ENCODE data around the gene PSMB9. TPM values are rescaled to one million over a fixed set of nuclear protein-coding genes. Genes with fewer than 3 reads are reported as not detected.

PSMB9 gene
- total RNA-seq, 2 experiments from 2014 or later = 315 to 316 TPM

DNA sequence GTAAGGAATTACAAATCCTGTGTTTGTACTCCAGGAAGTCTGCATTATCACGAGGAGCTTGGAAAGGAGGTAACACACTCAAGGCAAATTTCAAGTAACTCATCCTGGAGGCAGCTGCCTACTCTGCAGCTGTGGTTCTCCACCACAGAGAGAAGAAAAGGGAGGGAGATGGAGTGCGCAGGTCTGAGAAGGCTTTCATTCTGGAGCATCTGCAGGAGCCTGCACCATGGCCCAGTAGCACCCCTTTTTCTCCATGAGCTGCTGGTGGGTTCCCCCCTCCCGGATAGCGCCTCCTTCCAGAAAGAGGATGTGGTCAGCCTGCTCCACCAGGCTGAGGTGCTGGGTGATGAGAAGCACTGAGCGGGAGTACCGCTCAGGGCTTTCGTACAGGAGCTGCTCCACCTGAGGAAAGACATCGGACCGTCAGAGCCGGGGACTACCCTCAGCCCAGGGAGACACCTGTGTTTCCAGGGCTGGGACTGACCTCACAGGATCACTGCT lies 8.6 kb upstream of the PSMB9 start:
- H3K27ac Mint-ChIP-seq = peak overlapping the region; percentile 99
- H3K27me3 Mint-ChIP-seq = peaks cover 3% of the 10 kb centered on the region
- peaks cover 1% of the 10 kb centered on the region for H3K9me3 Mint-ChIP-seq
- peaks cover 95% of the 10 kb centered on the region for H3K36me3 Mint-ChIP-seq
- peak; percentile 67 for DNase-seq
- peak overlapping the region; percentile 94 for H3K4me3 Mint-ChIP-seq
- H3K4me1 Mint-ChIP-seq = peaks cover 74% of the 10 kb centered on the region

GRCh38 chr6:32847004-32847403 lies 7.0 kb upstream of the PSMB9 start:
- H3K4me3 Mint-ChIP-seq = peak overlapping the region; percentile 94
- peaks cover 72% of the 10 kb centered on the region for H3K4me1 Mint-ChIP-seq
- H3K36me3 Mint-ChIP-seq = peaks cover 96% of the 10 kb centered on the region
- DNase-seq = no peak
- peaks cover 3% of the 10 kb centered on the region for H3K27me3 Mint-ChIP-seq
- no peaks in the 10 kb centered on the region for H3K9me3 Mint-ChIP-seq
- peak overlapping the region; percentile 99 for H3K27ac Mint-ChIP-seq

GRCh38 chr6:32847795-32848194 lies 6.2 kb upstream of the PSMB9 start:
- Mint-ChIP-seq H3K36me3 (peaks cover 96% of the 10 kb centered on the region), H3K4me1 (peaks cover 68% of the 10 kb centered on the region), H3K9me3 (no peaks in the 10 kb centered on the region), H3K27me3 (peaks cover 3% of the 10 kb centered on the region), H3K4me3 (peak overlapping the region; percentile 94), H3K27ac (peak overlapping the region; percentile 99)
- no peak for DNase-seq

GRCh38 chr6:32849126-32849525 lies 4.9 kb upstream of the PSMB9 start:
- H3K36me3 Mint-ChIP-seq = peaks cover 87% of the 10 kb centered on the region
- no peak for DNase-seq
- H3K4me3 Mint-ChIP-seq = peak overlapping the region; percentile 94
- H3K9me3 Mint-ChIP-seq = no peaks in the 10 kb centered on the region
- H3K27ac Mint-ChIP-seq = peak overlapping the region; percentile 99
- H3K27me3 Mint-ChIP-seq = peaks cover 1% of the 10 kb centered on the region
- H3K4me1 Mint-ChIP-seq = peaks cover 65% of the 10 kb centered on the region

DNA sequence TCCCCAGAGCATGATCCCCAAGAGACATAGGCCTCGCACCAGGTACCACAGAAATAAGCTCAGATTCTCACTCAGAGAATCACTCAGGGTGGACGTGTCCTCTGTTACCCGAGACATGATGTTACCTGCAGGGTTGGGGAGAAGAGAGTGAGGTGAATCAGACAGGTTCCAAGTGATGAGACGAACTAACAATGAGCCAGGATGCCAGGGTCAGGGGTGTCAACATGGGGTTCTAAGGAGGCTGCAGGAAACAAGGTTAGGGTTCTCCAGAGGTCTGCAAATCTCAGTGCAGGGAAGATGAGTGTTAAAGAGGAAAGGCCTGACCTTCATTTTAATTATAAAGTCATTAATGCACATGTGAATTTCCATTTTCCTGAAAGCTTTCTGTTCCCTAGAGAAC lies 3.0 kb upstream of the PSMB9 start:
- peak overlapping the region; percentile 100 for H3K27ac Mint-ChIP-seq
- H3K9me3 Mint-ChIP-seq = no peaks in the 10 kb centered on the region
- H3K36me3 Mint-ChIP-seq = peaks cover 88% of the 10 kb centered on the region
- no peaks in the 10 kb centered on the region for H3K27me3 Mint-ChIP-seq
- peaks cover 60% of the 10 kb centered on the region for H3K4me1 Mint-ChIP-seq
- peak overlapping the region; percentile 99 for H3K4me3 Mint-ChIP-seq
- no peak for DNase-seq

- peak overlapping the region; percentile 99 for H3K4me3 Mint-ChIP-seq
- H3K4me1 Mint-ChIP-seq = peaks cover 61% of the 10 kb centered on the region
- H3K27me3 Mint-ChIP-seq = no peaks in the 10 kb centered on the region
- no peaks in the 10 kb centered on the region for H3K9me3 Mint-ChIP-seq
- peak overlapping the region; percentile 100 for H3K27ac Mint-ChIP-seq
- peaks cover 84% of the 10 kb centered on the region for H3K36me3 Mint-ChIP-seq
- peak; percentile 43 for DNase-seq
These were observed 1.8 kb upstream of the PSMB9 start for GRCh38 chr6:32852018-32852843.

GRCh38 chr6:32852844-32853540 lies 1.0 kb upstream of the PSMB9 start:
- DNase-seq = peak; percentile 66
- Mint-ChIP-seq H3K27ac (peak overlapping the region; percentile 100), H3K9me3 (no peaks in the 10 kb centered on the region), H3K27me3 (no peaks in the 10 kb centered on the region), H3K4me3 (peak overlapping the region; percentile 99), H3K4me1 (peaks cover 61% of the 10 kb centered on the region), H3K36me3 (peaks cover 84% of the 10 kb centered on the region)

- Mint-ChIP-seq H3K4me3 (peak overlapping the region; percentile 99), H3K36me3 (peaks cover 84% of the 10 kb centered on the region), H3K27ac (peak overlapping the region; percentile 100), H3K4me1 (peaks cover 62% of the 10 kb centered on the region), H3K9me3 (no peaks in the 10 kb centered on the region), H3K27me3 (no peaks in the 10 kb centered on the region)
- peak; percentile 62 for DNase-seq
These were observed 585 bp downstream of the PSMB9 start for GRCh38 chr6:32854376-32855178.

DNA sequence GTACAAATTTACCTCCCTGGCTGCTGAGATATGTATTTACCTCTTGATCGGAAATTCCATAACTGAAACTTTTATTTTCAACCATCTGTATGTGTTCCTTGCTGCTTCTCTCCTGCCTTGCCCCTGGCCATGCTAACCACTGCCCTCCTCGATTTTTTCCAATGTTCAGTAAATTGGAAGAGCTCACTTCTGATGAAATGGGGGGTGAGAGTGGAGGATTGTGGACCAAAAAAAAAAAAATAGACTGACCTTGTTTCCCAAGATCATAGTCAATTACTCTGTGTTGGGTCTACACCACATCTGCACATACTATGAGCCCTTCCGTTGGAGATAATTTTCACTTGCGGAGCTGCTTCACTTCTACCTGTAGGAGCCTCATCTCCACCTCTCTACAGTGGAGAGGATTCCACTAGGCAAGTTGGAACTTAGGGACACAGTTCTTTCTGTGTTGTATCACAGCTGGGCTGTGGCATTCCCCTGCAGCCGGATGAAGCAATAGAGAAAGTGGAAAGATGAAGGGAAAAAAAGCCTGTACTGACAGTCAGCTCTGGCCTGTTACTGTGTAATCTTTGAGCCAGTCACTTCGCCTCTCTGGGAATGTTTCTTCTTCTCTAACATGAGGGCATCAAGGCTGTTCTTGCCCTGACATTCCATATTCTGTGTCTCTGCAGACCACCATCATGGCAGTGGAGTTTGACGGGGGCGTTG lies 1.6 kb downstream of the PSMB9 start:
- peak overlapping the region; percentile 100 for H3K27ac Mint-ChIP-seq
- peaks cover 61% of the 10 kb centered on the region for H3K4me1 Mint-ChIP-seq
- no peaks in the 10 kb centered on the region for H3K27me3 Mint-ChIP-seq
- no peak for DNase-seq
- peak overlapping the region; percentile 99 for H3K4me3 Mint-ChIP-seq
- H3K9me3 Mint-ChIP-seq = no peaks in the 10 kb centered on the region
- peaks cover 79% of the 10 kb centered on the region for H3K36me3 Mint-ChIP-seq

GRCh38 chr6:32857156-32857891 lies 3.3 kb downstream of the PSMB9 start:
- Mint-ChIP-seq H3K27me3 (no peaks in the 10 kb centered on the region), H3K4me3 (peak overlapping the region; percentile 99), H3K9me3 (no peaks in the 10 kb centered on the region), H3K36me3 (peaks cover 69% of the 10 kb centered on the region), H3K27ac (peak overlapping the region; percentile 82), H3K4me1 (peaks cover 52% of the 10 kb centered on the region)
- no peak for DNase-seq

GRCh38 chr6:32858194-32858593 lies 4.2 kb downstream of the PSMB9 start:
- peak overlapping the region; percentile 82 for H3K27ac Mint-ChIP-seq
- H3K4me3 Mint-ChIP-seq = peak overlapping the region; percentile 53
- DNase-seq = no peak
- H3K4me1 Mint-ChIP-seq = peaks cover 52% of the 10 kb centered on the region
- H3K27me3 Mint-ChIP-seq = no peaks in the 10 kb centered on the region
- H3K9me3 Mint-ChIP-seq = no peaks in the 10 kb centered on the region
- H3K36me3 Mint-ChIP-seq = peaks cover 65% of the 10 kb centered on the region

DNA sequence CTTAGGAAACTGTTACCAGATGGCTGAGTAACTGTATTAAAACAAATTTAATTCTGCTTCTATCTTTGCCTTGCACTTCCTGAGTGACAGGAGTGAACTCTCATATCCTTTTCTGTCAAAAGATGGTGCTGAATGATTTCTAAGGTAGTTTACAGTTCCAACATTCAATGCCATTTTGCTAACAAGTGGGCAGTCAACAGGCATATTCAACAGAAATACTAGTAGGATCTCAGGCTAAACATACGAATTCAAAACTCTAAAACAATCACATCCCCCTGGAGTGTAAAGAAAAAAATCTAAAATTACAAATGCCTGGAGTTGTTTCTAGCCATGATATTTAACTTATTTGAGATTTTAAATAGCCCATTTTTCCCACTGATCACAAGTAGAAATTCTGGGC lies 6.7 kb downstream of the PSMB9 start:
- Mint-ChIP-seq H3K9me3 (no peaks in the 10 kb centered on the region), H3K36me3 (peaks cover 58% of the 10 kb centered on the region), H3K27me3 (no peaks in the 10 kb centered on the region), H3K27ac (peak overlapping the region; percentile 70), H3K4me1 (peaks cover 55% of the 10 kb centered on the region), H3K4me3 (no peak overlapping the region)
- no peak for DNase-seq

- H3K27me3 Mint-ChIP-seq = no peaks in the 10 kb centered on the region
- H3K9me3 Mint-ChIP-seq = no peaks in the 10 kb centered on the region
- no peak for DNase-seq
- H3K27ac Mint-ChIP-seq = peak overlapping the region; percentile 54
- H3K36me3 Mint-ChIP-seq = peaks cover 44% of the 10 kb centered on the region
- no peak overlapping the region for H3K4me3 Mint-ChIP-seq
- peaks cover 58% of the 10 kb centered on the region for H3K4me1 Mint-ChIP-seq
These were observed 8.7 kb downstream of the PSMB9 start for GRCh38 chr6:32862725-32863124.
